GM12878 (cell line): ENCODE results near the gene ODR4.

Source experiments
- ATF7 ChIP-seq: fragments of 450-650 bp; IDR thresholded peaks from 2 replicates; pipeline ENCODE4 v1.6.1; 2016; ENCODE audit warnings: low read depth, mild to moderate bottlenecking
- BRCA1 ChIP-seq: IDR thresholded peaks from 2 replicates; pipeline ENCODE4 v1.6.1; 2011; ENCODE audit warnings: low read depth, low read length, improper control_type of control experiment
- EP300 ChIP-seq, 2 experiments: fragments of 150-350 bp in 1 of 2; IDR thresholded peaks; 2 replicates each; pipeline ENCODE4 v1.6.1; 2011 to 2012; ENCODE audit warnings: low read depth in 2 of 2, low read length in 2 of 2, borderline replicate concordance in 1 of 2, improper control_type of control experiment in 1 of 2, inconsistent platforms in 1 of 2; ENCODE audit not compliant: control insufficient read depth in 1 of 2
- KDM1A ChIP-seq: fragments of 200-600 bp; sonication (generic); IDR thresholded peaks from 2 replicates; pipeline ENCODE4 v1.6.1; 2016; ENCODE audit warnings: borderline replicate concordance
- TF ChIP-seq, protein P1 (sequence below), 3 experiments: IDR thresholded peaks in 2 of 3; conservative IDR thresholded peaks in 1 of 3; 2 replicates each; pipeline ENCODE4 v1.5.1; 2011; ENCODE audit warnings: low read depth in 3 of 3, low read length in 3 of 3, mild to moderate bottlenecking in 3 of 3, control low read depth in 2 of 3, moderate library complexity in 2 of 3, inconsistent platforms in 1 of 3, mixed read lengths in 1 of 3; ENCODE audit not compliant: control insufficient read depth in 2 of 3, insufficient read depth in 1 of 3; ENCODE audit errors: extremely low read depth in 1 of 3

DNA sequence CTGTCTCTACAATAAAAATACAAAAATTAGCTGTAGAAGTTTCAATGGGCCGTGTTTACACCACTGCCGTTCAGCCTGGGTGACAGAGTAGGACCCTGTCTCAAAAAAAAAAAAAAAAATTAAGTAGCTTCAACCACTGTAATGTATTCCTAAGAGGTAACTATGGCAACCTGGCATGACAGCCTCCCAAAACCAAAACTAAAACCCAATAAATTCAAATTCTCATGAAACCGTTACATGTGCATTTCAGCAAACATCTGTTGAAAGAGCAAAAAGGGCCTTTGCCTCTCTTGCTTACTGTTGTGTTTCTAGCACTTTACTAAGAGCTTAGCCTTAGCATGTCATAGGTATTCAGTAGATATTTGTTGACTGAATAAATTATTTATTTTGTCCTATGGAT, 33.5 kb downstream of the ODR4 start:
- TF ChIP-seq BRCA1 (no peak), KDM1A (no peak), EP300 (IDR thresholded peaks at IDR 0.05; ENCODE audit: borderline replicate concordance in 1 of 2, control insufficient read depth in 1 of 2, low read depth in 2 of 2, low read length in 2 of 2) (no peak), ATF7 (no peak)
- TF ChIP-seq, protein P1, sequence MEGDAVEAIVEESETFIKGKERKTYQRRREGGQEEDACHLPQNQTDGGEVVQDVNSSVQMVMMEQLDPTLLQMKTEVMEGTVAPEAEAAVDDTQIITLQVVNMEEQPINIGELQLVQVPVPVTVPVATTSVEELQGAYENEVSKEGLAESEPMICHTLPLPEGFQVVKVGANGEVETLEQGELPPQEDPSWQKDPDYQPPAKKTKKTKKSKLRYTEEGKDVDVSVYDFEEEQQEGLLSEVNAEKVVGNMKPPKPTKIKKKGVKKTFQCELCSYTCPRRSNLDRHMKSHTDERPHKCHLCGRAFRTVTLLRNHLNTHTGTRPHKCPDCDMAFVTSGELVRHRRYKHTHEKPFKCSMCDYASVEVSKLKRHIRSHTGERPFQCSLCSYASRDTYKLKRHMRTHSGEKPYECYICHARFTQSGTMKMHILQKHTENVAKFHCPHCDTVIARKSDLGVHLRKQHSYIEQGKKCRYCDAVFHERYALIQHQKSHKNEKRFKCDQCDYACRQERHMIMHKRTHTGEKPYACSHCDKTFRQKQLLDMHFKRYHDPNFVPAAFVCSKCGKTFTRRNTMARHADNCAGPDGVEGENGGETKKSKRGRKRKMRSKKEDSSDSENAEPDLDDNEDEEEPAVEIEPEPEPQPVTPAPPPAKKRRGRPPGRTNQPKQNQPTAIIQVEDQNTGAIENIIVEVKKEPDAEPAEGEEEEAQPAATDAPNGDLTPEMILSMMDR (IDR thresholded peaks at IDR 0.05 in 2 of 3, conservative IDR thresholded peaks at IDR 0.05 in 1 of 3; ENCODE audit: control insufficient read depth in 2 of 3, extremely low read depth in 1 of 3, insufficient read depth in 1 of 3, low read depth in 3 of 3, low read length in 3 of 3): no peak
